Activated naive CD8-positive, alpha-beta T cell treated with anti-CD3 and anti-CD28 coated beads, Interleukin-2, amount 50 U/mL, for 24 hours (primary cell): ENCODE measurements around the gene BTNL9.

ENCODE experiments used
- ATAC-seq: fragments of 150-1000 bp; cut with Tn5 transposase; one replicate; pipeline ENCODE4 v1.10.0; 2021
- DNase-seq: peaks from one replicate; pipeline ENCODE4 v3.0.0; 2021
- H3K27ac Mint-ChIP-seq: one replicate; pipeline ENCODE4 v1.8.0; 2021; ENCODE audit warnings: mild to moderate bottlenecking, mixed read lengths
- H3K27me3 Mint-ChIP-seq: one replicate; pipeline ENCODE4 v1.8.0; 2021; ENCODE audit warnings: mixed read lengths
- H3K36me3 Mint-ChIP-seq: one replicate; pipeline ENCODE4 v1.8.0; 2021; ENCODE audit warnings: low read depth, mixed read lengths
- H3K4me1 Mint-ChIP-seq: one replicate; pipeline ENCODE4 v1.8.0; 2021; ENCODE audit warnings: mixed read lengths
- H3K4me3 Mint-ChIP-seq: one replicate; pipeline ENCODE4 v1.8.0; 2021; ENCODE audit warnings: mild to moderate bottlenecking, moderate library complexity, mixed read lengths
- H3K9me3 Mint-ChIP-seq: one replicate; pipeline ENCODE4 v1.8.0; 2021; ENCODE audit warnings: mixed read lengths

The BTNL9 gene

GRCh38 chr5:181050016-181050415 lies 9.9 kb downstream of the BTNL9 start:
- H3K4me1 Mint-ChIP-seq = peaks cover 10% of the 10 kb centered on the region
- H3K9me3 Mint-ChIP-seq = no peaks in the 10 kb centered on the region
- peaks cover 54% of the 10 kb centered on the region for H3K27me3 Mint-ChIP-seq
- ATAC-seq (no peak), DNase-seq (no peak)
- no peak overlapping the region for H3K4me3 Mint-ChIP-seq
- no peak overlapping the region for H3K27ac Mint-ChIP-seq
- peaks cover 4% of the 10 kb centered on the region for H3K36me3 Mint-ChIP-seq

- Mint-ChIP-seq H3K9me3 (no peaks in the 10 kb centered on the region), H3K4me3 (peak overlapping the region; percentile 53), H3K27ac (no peak overlapping the region), H3K36me3 (peaks cover 4% of the 10 kb centered on the region), H3K4me1 (peaks cover 10% of the 10 kb centered on the region), H3K27me3 (peaks cover 74% of the 10 kb centered on the region)
- DNase-seq (no peak), ATAC-seq (no peak)
Observed at GRCh38 chr5:181051841-181052671, 12.0 kb downstream of the BTNL9 start.

GRCh38 chr5:181052672-181053487 lies 12.8 kb downstream of the BTNL9 start:
- peaks cover 78% of the 10 kb centered on the region for H3K27me3 Mint-ChIP-seq
- no peak for ATAC-seq
- H3K4me3 Mint-ChIP-seq = peak overlapping the region; percentile 63
- peaks cover 10% of the 10 kb centered on the region for H3K4me1 Mint-ChIP-seq
- peak; percentile 25 for DNase-seq
- H3K27ac Mint-ChIP-seq = no peak overlapping the region
- no peaks in the 10 kb centered on the region for H3K9me3 Mint-ChIP-seq
- peaks cover 4% of the 10 kb centered on the region for H3K36me3 Mint-ChIP-seq

- ATAC-seq (no peak), DNase-seq (no peak)
- peaks cover 4% of the 10 kb centered on the region for H3K36me3 Mint-ChIP-seq
- peaks cover 81% of the 10 kb centered on the region for H3K27me3 Mint-ChIP-seq
- peak overlapping the region; percentile 63 for H3K4me3 Mint-ChIP-seq
- peaks cover 10% of the 10 kb centered on the region for H3K4me1 Mint-ChIP-seq
- no peak overlapping the region for H3K27ac Mint-ChIP-seq
- H3K9me3 Mint-ChIP-seq = no peaks in the 10 kb centered on the region
Observed at GRCh38 chr5:181053488-181054121, 13.5 kb downstream of the BTNL9 start.

GRCh38 chr5:181054138-181054537 lies 14.1 kb downstream of the BTNL9 start:
- peak overlapping the region; percentile 45 for H3K4me3 Mint-ChIP-seq
- DNase-seq (no peak), ATAC-seq (no peak)
- H3K4me1 Mint-ChIP-seq = peaks cover 10% of the 10 kb centered on the region
- H3K36me3 Mint-ChIP-seq = peaks cover 4% of the 10 kb centered on the region
- no peak overlapping the region for H3K27ac Mint-ChIP-seq
- H3K9me3 Mint-ChIP-seq = no peaks in the 10 kb centered on the region
- peaks cover 85% of the 10 kb centered on the region for H3K27me3 Mint-ChIP-seq

GRCh38 chr5:181054871-181055459 lies 14.9 kb downstream of the BTNL9 start:
- no peaks in the 10 kb centered on the region for H3K9me3 Mint-ChIP-seq
- H3K36me3 Mint-ChIP-seq = peaks cover 4% of the 10 kb centered on the region
- DNase-seq = no peak
- H3K4me1 Mint-ChIP-seq = peaks cover 10% of the 10 kb centered on the region
- H3K27me3 Mint-ChIP-seq = peaks cover 86% of the 10 kb centered on the region
- no peak for ATAC-seq
- H3K27ac Mint-ChIP-seq = no peak overlapping the region
- H3K4me3 Mint-ChIP-seq = no peak overlapping the region

- DNase-seq (no peak), ATAC-seq (no peak)
- no peak overlapping the region for H3K27ac Mint-ChIP-seq
- H3K27me3 Mint-ChIP-seq = peaks cover 86% of the 10 kb centered on the region
- no peaks in the 10 kb centered on the region for H3K9me3 Mint-ChIP-seq
- H3K4me3 Mint-ChIP-seq = no peak overlapping the region
- H3K4me1 Mint-ChIP-seq = peaks cover 10% of the 10 kb centered on the region
- H3K36me3 Mint-ChIP-seq = peaks cover 4% of the 10 kb centered on the region
Observed at GRCh38 chr5:181056431-181056830, 16.4 kb downstream of the BTNL9 start.

- Mint-ChIP-seq H3K27me3 (peaks cover 90% of the 10 kb centered on the region), H3K4me1 (peaks cover 5% of the 10 kb centered on the region), H3K36me3 (no peaks in the 10 kb centered on the region), H3K9me3 (no peaks in the 10 kb centered on the region), H3K4me3 (no peak overlapping the region), H3K27ac (no peak overlapping the region)
- DNase-seq (no peak), ATAC-seq (no peak)
Observed at GRCh38 chr5:181058321-181058720, 18.3 kb downstream of the BTNL9 start.

- Mint-ChIP-seq H3K27ac (no peak overlapping the region), H3K4me1 (no peaks in the 10 kb centered on the region), H3K4me3 (no peak overlapping the region), H3K36me3 (no peaks in the 10 kb centered on the region), H3K27me3 (peaks cover 85% of the 10 kb centered on the region), H3K9me3 (no peaks in the 10 kb centered on the region)
- DNase-seq = no peak
- no peak for ATAC-seq
Observed at GRCh38 chr5:181058786-181059296, 18.8 kb downstream of the BTNL9 start.

- H3K36me3 Mint-ChIP-seq = no peaks in the 10 kb centered on the region
- peaks cover 81% of the 10 kb centered on the region for H3K27me3 Mint-ChIP-seq
- no peak overlapping the region for H3K27ac Mint-ChIP-seq
- H3K9me3 Mint-ChIP-seq = no peaks in the 10 kb centered on the region
- H3K4me1 Mint-ChIP-seq = no peaks in the 10 kb centered on the region
- H3K4me3 Mint-ChIP-seq = no peak overlapping the region
- no peak for ATAC-seq
- DNase-seq = no peak
Observed at GRCh38 chr5:181059297-181060230, 19.5 kb downstream of the BTNL9 start.

- no peaks in the 10 kb centered on the region for H3K9me3 Mint-ChIP-seq
- no peak overlapping the region for H3K27ac Mint-ChIP-seq
- H3K27me3 Mint-ChIP-seq = peaks cover 76% of the 10 kb centered on the region
- no peak for DNase-seq
- H3K36me3 Mint-ChIP-seq = no peaks in the 10 kb centered on the region
- H3K4me3 Mint-ChIP-seq = no peak overlapping the region
- no peaks in the 10 kb centered on the region for H3K4me1 Mint-ChIP-seq
- ATAC-seq = no peak
Observed at GRCh38 chr5:181060231-181060590, 20.1 kb downstream of the BTNL9 start.

GRCh38 chr5:181060924-181061323 lies 20.9 kb downstream of the BTNL9 start:
- DNase-seq (no peak), ATAC-seq (no peak)
- Mint-ChIP-seq H3K27me3 (peaks cover 74% of the 10 kb centered on the region), H3K36me3 (no peaks in the 10 kb centered on the region), H3K9me3 (no peaks in the 10 kb centered on the region), H3K27ac (no peak overlapping the region), H3K4me3 (no peak overlapping the region), H3K4me1 (no peaks in the 10 kb centered on the region)

- DNase-seq (no peak), ATAC-seq (no peak)
- Mint-ChIP-seq H3K4me1 (no peaks in the 10 kb centered on the region), H3K4me3 (no peak overlapping the region), H3K27me3 (peaks cover 70% of the 10 kb centered on the region), H3K36me3 (no peaks in the 10 kb centered on the region), H3K9me3 (no peaks in the 10 kb centered on the region), H3K27ac (no peak overlapping the region)
Observed at GRCh38 chr5:181061645-181062044, 21.6 kb downstream of the BTNL9 start.
